A172 (cell line): Measurements from ENCODE around the gene TRIP12. TPM values are rescaled to one million over a fixed set of nuclear protein-coding genes. Genes with fewer than 3 reads are reported as not detected.
"Not testable (repeated sequence)": the region's sequence is repeated elsewhere in the genome, so short reads cannot be mapped to it uniquely, and the experiment has no call there.

Source experiments
- DNase-seq: peaks from one replicate; pipeline ENCODE4 v3.0.0-alpha.2; 2015; ENCODE audit warnings: low spot score
- total RNA-seq: library from RNA; depleted of rRNA; stranded (reverse); fragments of >200 nt; shearing (Covaris generic); gene quantifications from 2 replicates; pipeline ENCODE4 v1.2.3, GENCODE V29; 2014

Gene TRIP12
- total RNA-seq, 1 experiment from 2014 or later: 141 TPM

- DNase-seq: no peak
These were observed 1.7 kb downstream of the TRIP12 start for GRCh38 chr2:229920011-229920641.

GRCh38 chr2:229917793-229918192 is 4.0 kb downstream of the TRIP12 start:
- no peak for DNase-seq

- no peak for DNase-seq
These were observed 7.6 kb downstream of the TRIP12 start for GRCh38 chr2:229914171-229914570.

- DNase-seq: no peak
These were observed 10.9 kb downstream of the TRIP12 start for GRCh38 chr2:229910832-229911412.

GRCh38 chr2:229910147-229910831 is 11.5 kb downstream of the TRIP12 start:
- no peak for DNase-seq

- DNase-seq: peak; percentile 15
These were observed 12.7 kb downstream of the TRIP12 start for GRCh38 chr2:229909090-229909489.

- no peak for DNase-seq
These were observed 16.2 kb downstream of the TRIP12 start for GRCh38 chr2:229905601-229906000.

GRCh38 chr2:229903037-229903436 is 18.8 kb downstream of the TRIP12 start:
- no peak for DNase-seq

- DNase-seq: peak; percentile 87
These were observed 20.0 kb downstream of the TRIP12 start for GRCh38 chr2:229901819-229902218.

GRCh38 chr2:229900514-229900913 is 21.3 kb downstream of the TRIP12 start:
- DNase-seq: not testable (repeated sequence)

- DNase-seq: no peak
These were observed 21.8 kb downstream of the TRIP12 start for GRCh38 chr2:229900012-229900411.

- DNase-seq: no peak
These were observed 22.2 kb downstream of the TRIP12 start for GRCh38 chr2:229899604-229900003.

- no peak for DNase-seq
These were observed 25.0 kb downstream of the TRIP12 start for GRCh38 chr2:229896857-229897256.

GRCh38 chr2:229889023-229889422 is 32.8 kb downstream of the TRIP12 start:
- no peak for DNase-seq

- no peak for DNase-seq
These were observed 33.8 kb downstream of the TRIP12 start for GRCh38 chr2:229888031-229888430.

- DNase-seq: no peak
These were observed 34.4 kb downstream of the TRIP12 start for GRCh38 chr2:229887441-229887840.

GRCh38 chr2:229884775-229885699 is 36.8 kb downstream of the TRIP12 start:
- DNase-seq: no peak

GRCh38 chr2:229882583-229882982 is 39.2 kb downstream of the TRIP12 start:
- no peak for DNase-seq

GRCh38 chr2:229880892-229881586 is 40.8 kb downstream of the TRIP12 start:
- DNase-seq: no peak

- DNase-seq: no peak
These were observed 42.4 kb downstream of the TRIP12 start for GRCh38 chr2:229879191-229879950.

GRCh38 chr2:229875549-229875948 is 46.3 kb downstream of the TRIP12 start:
- DNase-seq: no peak
